ENCODE data around the gene MYO7A. TPM values are rescaled to one million over a fixed set of nuclear protein-coding genes. Genes with fewer than 3 reads are reported as not detected.
A peak's percentile ranks its signal among the peaks of the same experiment; 100 is the strongest.

MYO7A gene
- total and polyA plus RNA-seq, 2 experiments from 2014 or later, result 1.8 to 5.4 TPM

- Histone ChIP-seq H3K4me3 (no peak overlapping the region), H3K4me2 (no peak overlapping the region; the same call in 1 of the 2 replicates), H4K20me1 (replicated peaks; ENCODE audit: insufficient read depth) (no peaks in the 10 kb centered on the region), H3F3A (replicated peaks; ENCODE audit: low read depth) (no peaks in the 10 kb centered on the region), H3K27me3 (ENCODE audit: insufficient read depth) (no peaks in the 10 kb centered on the region), H2AFZ (0 out of 2 replicates have a peak overlapping the region, but pooled peaks have one; percentile 12), H3K27ac (ENCODE audit: low read depth) (no peak overlapping the region), H3K36me3 (ENCODE audit: insufficient read depth) (no peaks in the 10 kb centered on the region), H3K9me2 (ENCODE audit: insufficient read depth) (no peaks in the 10 kb centered on the region), H3K79me2 (replicated peaks; ENCODE audit: insufficient read depth) (no peaks in the 10 kb centered on the region), H3K4me1 (ENCODE audit: insufficient read depth) (peaks cover 26% of the 10 kb centered on the region)
- Mint-ChIP-seq H3K4me3 (peak overlapping the region; percentile 11; the same call in 1 of the 3 replicates), H3K9me3 (no peaks in the 10 kb centered on the region; the same call in 2 of the 3 replicates), H3K36me3 (ENCODE audit: low read depth) (no peaks in the 10 kb centered on the region; the same call in 2 of the 3 replicates), H3K27me3 (ENCODE audit: insufficient read depth, low read depth, poor library complexity) (peaks cover 14% of the 10 kb centered on the region), H3K27ac (peak overlapping the region; percentile 62; the same call in 1 of the 2 replicates), H3K4me1 (peaks cover 53% of the 10 kb centered on the region)
- TF ChIP-seq ZNF462 (CRISPR knock-in tag; IDR thresholded peaks at IDR 0.05) (peak; percentile 28; the same call in 1 of the 2 replicates), POLR2AphosphoS5 (IDR thresholded peaks at IDR 0.05; ENCODE audit: low read depth) (no peak)
- peak; percentile 54 for ATAC-seq
- DNase-seq (ENCODE audit: low spot score), result peak; percentile 83
Observed at GRCh38 chr11:77170107-77170506, 42.1 kb downstream of the MYO7A start.

- Histone ChIP-seq H3K36me3 (ENCODE audit: insufficient read depth) (no peaks in the 10 kb centered on the region), H2AFZ (peak overlapping the region; percentile 34; the same call in 1 of the 2 replicates), H3K4me2 (peak overlapping the region; percentile 64), H3K9me2 (ENCODE audit: insufficient read depth) (no peaks in the 10 kb centered on the region), H3K79me2 (replicated peaks; ENCODE audit: insufficient read depth) (no peaks in the 10 kb centered on the region), H3K27ac (ENCODE audit: low read depth) (no peak overlapping the region), H3K27me3 (ENCODE audit: insufficient read depth) (no peaks in the 10 kb centered on the region), H3K4me3 (peak overlapping the region; percentile 15; the same call in 1 of the 2 replicates), H3F3A (replicated peaks; ENCODE audit: low read depth) (no peaks in the 10 kb centered on the region), H4K20me1 (replicated peaks; ENCODE audit: insufficient read depth) (no peaks in the 10 kb centered on the region), H3K4me1 (ENCODE audit: insufficient read depth) (peaks cover 36% of the 10 kb centered on the region)
- no peaks in the 10 kb centered on the region; the same call in 2 of the 3 replicates for H3K36me3 Mint-ChIP-seq (ENCODE audit: low read depth)
- H3K4me3 Mint-ChIP-seq, result peak overlapping the region; percentile 14; the same call in 1 of the 3 replicates
- H3K27ac Mint-ChIP-seq, result no peak overlapping the region
- DNase-seq (ENCODE audit: low spot score) (no peak), ATAC-seq (no peak)
- H3K9me3 Mint-ChIP-seq, result no peaks in the 10 kb centered on the region
- H3K4me1 Mint-ChIP-seq, result peaks cover 65% of the 10 kb centered on the region
- H3K27me3 Mint-ChIP-seq (ENCODE audit: insufficient read depth, low read depth, poor library complexity), result peaks cover 19% of the 10 kb centered on the region
- TF ChIP-seq EZH2phosphoT487 (IDR thresholded peaks at IDR 0.05; ENCODE audit: unreplicated experiment) (no peak), JUNB (IDR thresholded peaks at IDR 0.05; ENCODE audit: unreplicated experiment) (no peak), ZNF331 (CRISPR knock-in tag; IDR thresholded peaks at IDR 0.05; ENCODE audit: low read depth) (no peak), POLR2AphosphoS5 (IDR thresholded peaks at IDR 0.05; ENCODE audit: low read depth) (no peak), CREB1 (CRISPR knock-in tag; IDR thresholded peaks at IDR 0.05; ENCODE audit: low read depth) (no peak), ZNF462 (CRISPR knock-in tag; IDR thresholded peaks at IDR 0.05) (no peak)
Observed at GRCh38 chr11:77171254-77171653, 43.2 kb downstream of the MYO7A start.
